Activated CD4-positive, alpha-beta memory T cell treated with anti-CD3 and anti-CD28 coated beads for 36 hours (primary cell): ENCODE data around the gene GCNT2. TPM values are rescaled to one million over a fixed set of nuclear protein-coding genes. Genes with fewer than 3 reads are reported as not detected.
"Not testable (repeated sequence)": the region's sequence is repeated elsewhere in the genome, so short reads cannot be mapped to it uniquely, and the experiment has no call there.

Source experiments
- CTCF ChIA-PET: fragments of 350-600 bp; sonication (Branson Sonifier 250); formaldehyde crosslinking; loops from one replicate; lab custom pipeline; 2021; ENCODE audit warnings: antibody characterized with exemption, inconsistent platforms; lab: Charles Lee
- POLR2A ChIA-PET: fragments of 350-600 bp; sonication (Branson Sonifier 250); formaldehyde crosslinking; loops from one replicate; lab custom pipeline; 2021; ENCODE audit warnings: antibody characterized with exemption; lab: Charles Lee
- DNase-seq: peaks from one replicate; pipeline ENCODE4 v3.0.0-alpha.2; 2020
- H3K27ac Mint-ChIP-seq: one replicate; pipeline ENCODE4 v1.8.0; 2021; ENCODE audit warnings: mixed read lengths
- H3K27me3 Mint-ChIP-seq: one replicate; pipeline ENCODE4 v1.8.0; 2021; ENCODE audit warnings: mixed read lengths
- H3K36me3 Mint-ChIP-seq: one replicate; pipeline ENCODE4 v1.8.0; 2021; ENCODE audit warnings: mixed read lengths
- H3K4me1 Mint-ChIP-seq: one replicate; pipeline ENCODE4 v1.8.0; 2021; ENCODE audit warnings: low read depth, mixed read lengths
- H3K4me3 Mint-ChIP-seq: one replicate; pipeline ENCODE4 v1.8.0; 2021; ENCODE audit warnings: mild to moderate bottlenecking, mixed read lengths
- H3K9me3 Mint-ChIP-seq: one replicate; pipeline ENCODE4 v1.8.0; 2021; ENCODE audit warnings: mixed read lengths
- intact Hi-C: fragments of 100-400 bp; cut with micrococcal nuclease; formaldehyde crosslinking; loops from one replicate; pipeline ENCODE4 v1.15.1; 2023
- total RNA-seq, 2 experiments: library from RNA; stranded (reverse); gene quantifications; one replicate each; pipeline ENCODE4 v1.2.3, GENCODE V29; 2021

Gene GCNT2
- total RNA-seq, 2 experiments from 2014 or later = 1.4 to 1.5 TPM

- H3K27ac Mint-ChIP-seq, DNase-seq, H3K4me3 Mint-ChIP-seq, H3K36me3 Mint-ChIP-seq, H3K27me3 Mint-ChIP-seq, H3K4me1 Mint-ChIP-seq, H3K9me3 Mint-ChIP-seq, CTCF ChIA-PET, intact Hi-C loops: not testable (repeated sequence)
- POLR2A ChIA-PET = interaction anchor here (0.6 kb wide), 1 partner anchor 910 kb away, joined by 3 read pairs; no protein-coding TSS in a partner anchor
Observed at GRCh38 chr6:10575519-10575918, 54.4 kb downstream of the GCNT2 start.

GRCh38 chr6:10576226-10576625 is 55.1 kb downstream of the GCNT2 start:
- no peak overlapping the region for H3K27ac Mint-ChIP-seq
- POLR2A ChIA-PET = no interaction called here
- intact Hi-C loops = no loop called here
- no peaks in the 10 kb centered on the region for H3K9me3 Mint-ChIP-seq
- no peak for DNase-seq
- H3K4me3 Mint-ChIP-seq = no peak overlapping the region
- CTCF ChIA-PET = no interaction called here
- H3K36me3 Mint-ChIP-seq = no peaks in the 10 kb centered on the region
- H3K27me3 Mint-ChIP-seq = no peaks in the 10 kb centered on the region
- no peaks in the 10 kb centered on the region for H3K4me1 Mint-ChIP-seq

GRCh38 chr6:10577112-10577511 is 56.0 kb downstream of the GCNT2 start:
- ChIA-PET POLR2A (no interaction called here), CTCF (no interaction called here)
- Mint-ChIP-seq H3K9me3 (no peaks in the 10 kb centered on the region), H3K4me1 (no peaks in the 10 kb centered on the region), H3K27ac (no peak overlapping the region), H3K36me3 (no peaks in the 10 kb centered on the region), H3K27me3 (no peaks in the 10 kb centered on the region), H3K4me3 (no peak overlapping the region)
- intact Hi-C loops = no loop called here
- DNase-seq = no peak

GRCh38 chr6:10578723-10579122 is 57.6 kb downstream of the GCNT2 start:
- POLR2A ChIA-PET = no interaction called here

GRCh38 chr6:10579803-10580202 is 58.7 kb downstream of the GCNT2 start:
- CTCF ChIA-PET = no interaction called here
- no peaks in the 10 kb centered on the region for H3K36me3 Mint-ChIP-seq

More at GRCh38 chr6:10578723-10579122, 57.6 kb downstream of the GCNT2 start:
- Mint-ChIP-seq H3K27me3 (no peaks in the 10 kb centered on the region), H3K9me3 (no peaks in the 10 kb centered on the region), H3K4me1 (peaks cover 5% of the 10 kb centered on the region), H3K27ac (no peak overlapping the region), H3K36me3 (no peaks in the 10 kb centered on the region), H3K4me3 (no peak overlapping the region)
- DNase-seq = no peak
- CTCF ChIA-PET = interaction anchor here (0.6 kb wide), 1 partner anchor 376 kb away, joined by 3 read pairs; no protein-coding TSS in a partner anchor
- intact Hi-C loops = no loop called here

GRCh38 chr6:10580570-10580969 is 59.4 kb downstream of the GCNT2 start:
- DNase-seq = no peak
- POLR2A ChIA-PET = no interaction called here
- Mint-ChIP-seq H3K27ac (no peak overlapping the region), H3K27me3 (no peaks in the 10 kb centered on the region), H3K9me3 (no peaks in the 10 kb centered on the region), H3K36me3 (no peaks in the 10 kb centered on the region), H3K4me3 (no peak overlapping the region), H3K4me1 (peaks cover 5% of the 10 kb centered on the region)
- intact Hi-C loops = no loop called here
- CTCF ChIA-PET = no interaction called here

More at GRCh38 chr6:10579803-10580202, 58.7 kb downstream of the GCNT2 start:
- no peak for DNase-seq
- Mint-ChIP-seq H3K4me3 (no peak overlapping the region), H3K4me1 (peaks cover 5% of the 10 kb centered on the region), H3K27me3 (no peaks in the 10 kb centered on the region), H3K9me3 (no peaks in the 10 kb centered on the region), H3K27ac (no peak overlapping the region)
- intact Hi-C loops = no loop called here
- POLR2A ChIA-PET = no interaction called here

GRCh38 chr6:10581402-10581801 is 60.3 kb downstream of the GCNT2 start:
- DNase-seq, intact Hi-C loops, H3K27ac Mint-ChIP-seq, H3K4me1 Mint-ChIP-seq, H3K9me3 Mint-ChIP-seq, H3K36me3 Mint-ChIP-seq, H3K4me3 Mint-ChIP-seq, POLR2A ChIA-PET, H3K27me3 Mint-ChIP-seq, CTCF ChIA-PET: not testable (repeated sequence)

- CTCF ChIA-PET = no interaction called here
- no peak for DNase-seq
- Mint-ChIP-seq H3K4me3 (no peak overlapping the region), H3K36me3 (no peaks in the 10 kb centered on the region), H3K4me1 (peaks cover 5% of the 10 kb centered on the region), H3K27me3 (no peaks in the 10 kb centered on the region), H3K27ac (no peak overlapping the region), H3K9me3 (no peaks in the 10 kb centered on the region)
- POLR2A ChIA-PET = no interaction called here
- intact Hi-C loops = no loop called here
Observed at GRCh38 chr6:10582774-10583508, 61.8 kb downstream of the GCNT2 start.

- POLR2A ChIA-PET = no interaction called here
- intact Hi-C loops = no loop called here
- H3K27ac Mint-ChIP-seq = no peak overlapping the region
- DNase-seq = no peak
- peaks cover 5% of the 10 kb centered on the region for H3K4me1 Mint-ChIP-seq
- H3K9me3 Mint-ChIP-seq = no peaks in the 10 kb centered on the region
- H3K36me3 Mint-ChIP-seq = no peaks in the 10 kb centered on the region
- H3K4me3 Mint-ChIP-seq = no peak overlapping the region
- H3K27me3 Mint-ChIP-seq = no peaks in the 10 kb centered on the region
- CTCF ChIA-PET = no interaction called here
Observed at GRCh38 chr6:10583509-10583901, 62.4 kb downstream of the GCNT2 start.

- ChIA-PET POLR2A (no interaction called here), CTCF (no interaction called here)
- intact Hi-C loops = no loop called here
- H3K4me1 Mint-ChIP-seq = peaks cover 5% of the 10 kb centered on the region
- H3K27ac Mint-ChIP-seq = no peak overlapping the region
- H3K9me3 Mint-ChIP-seq = no peaks in the 10 kb centered on the region
- DNase-seq = no peak
- H3K4me3 Mint-ChIP-seq = no peak overlapping the region
- no peaks in the 10 kb centered on the region for H3K27me3 Mint-ChIP-seq
- no peaks in the 10 kb centered on the region for H3K36me3 Mint-ChIP-seq
Observed at GRCh38 chr6:10584607-10585006, 63.5 kb downstream of the GCNT2 start.

GRCh38 chr6:10585209-10585845 is 64.2 kb downstream of the GCNT2 start:
- Mint-ChIP-seq H3K27ac (no peak overlapping the region), H3K27me3 (no peaks in the 10 kb centered on the region), H3K9me3 (no peaks in the 10 kb centered on the region), H3K4me1 (peaks cover 5% of the 10 kb centered on the region), H3K4me3 (no peak overlapping the region), H3K36me3 (no peaks in the 10 kb centered on the region)
- CTCF ChIA-PET = no interaction called here
- intact Hi-C loops = no loop called here
- POLR2A ChIA-PET = no interaction called here
- no peak for DNase-seq

- Mint-ChIP-seq H3K9me3 (no peaks in the 10 kb centered on the region), H3K4me1 (peaks cover 5% of the 10 kb centered on the region), H3K36me3 (no peaks in the 10 kb centered on the region), H3K27me3 (no peaks in the 10 kb centered on the region), H3K4me3 (no peak overlapping the region), H3K27ac (no peak overlapping the region)
- DNase-seq = no peak
- CTCF ChIA-PET = no interaction called here
- POLR2A ChIA-PET = no interaction called here
- intact Hi-C loops = no loop called here
Observed at GRCh38 chr6:10586302-10586701, 65.2 kb downstream of the GCNT2 start.
